Adrenal gland (tissue), 5 donors: ENCODE data around the gene PXDN.

ENCODE experiments used
- POLR2A ChIP-seq, 2 donors: fragments of 450-650 bp; IDR thresholded peaks; one replicate each; pipeline ENCODE4 v1.6.1; 2017; ENCODE audit warnings: antibody characterized with exemption in 2 of 2, mild to moderate bottlenecking in 2 of 2, moderate library complexity in 1 of 2
- TF ChIP-seq, protein P1 (sequence below), 6 experiments: fragments of 450-650 bp in 4 of 6; fragments of 200-600 bp in 2 of 6; sonication (generic) in 1 of 6; IDR thresholded peaks; 1 replicate in 5 of 6; 2 replicates in 1 of 6; pipeline versions ENCODE4 v1.5.1 to v1.8.0; 2016 to 2021; ENCODE audit warnings: antibody characterized with exemption in 6 of 6, mild to moderate bottlenecking in 2 of 6, moderate library complexity in 1 of 6
- donor health status: DM: no; HTN: no; CAD: no.

DNA sequence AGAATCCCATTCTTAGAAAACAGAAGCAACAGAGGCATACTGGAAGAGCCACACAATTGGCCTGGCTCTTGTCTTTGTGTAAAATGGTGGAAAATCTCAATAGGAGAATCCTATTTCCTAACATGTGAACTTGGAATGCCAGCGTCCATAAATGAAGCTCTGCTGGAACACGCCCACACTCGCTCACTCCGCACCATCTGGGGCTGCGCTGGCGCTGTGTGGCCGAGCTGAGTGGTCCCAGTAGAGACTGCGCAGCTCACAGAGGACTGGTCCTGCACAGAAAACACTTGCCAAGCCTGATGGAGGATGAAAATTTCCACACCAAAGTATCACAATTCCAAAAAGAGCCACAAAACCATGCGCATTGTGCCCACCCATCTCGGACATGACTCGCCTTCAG, 56.2 kb downstream of the PXDN start:
- TF ChIP-seq, protein P1, sequence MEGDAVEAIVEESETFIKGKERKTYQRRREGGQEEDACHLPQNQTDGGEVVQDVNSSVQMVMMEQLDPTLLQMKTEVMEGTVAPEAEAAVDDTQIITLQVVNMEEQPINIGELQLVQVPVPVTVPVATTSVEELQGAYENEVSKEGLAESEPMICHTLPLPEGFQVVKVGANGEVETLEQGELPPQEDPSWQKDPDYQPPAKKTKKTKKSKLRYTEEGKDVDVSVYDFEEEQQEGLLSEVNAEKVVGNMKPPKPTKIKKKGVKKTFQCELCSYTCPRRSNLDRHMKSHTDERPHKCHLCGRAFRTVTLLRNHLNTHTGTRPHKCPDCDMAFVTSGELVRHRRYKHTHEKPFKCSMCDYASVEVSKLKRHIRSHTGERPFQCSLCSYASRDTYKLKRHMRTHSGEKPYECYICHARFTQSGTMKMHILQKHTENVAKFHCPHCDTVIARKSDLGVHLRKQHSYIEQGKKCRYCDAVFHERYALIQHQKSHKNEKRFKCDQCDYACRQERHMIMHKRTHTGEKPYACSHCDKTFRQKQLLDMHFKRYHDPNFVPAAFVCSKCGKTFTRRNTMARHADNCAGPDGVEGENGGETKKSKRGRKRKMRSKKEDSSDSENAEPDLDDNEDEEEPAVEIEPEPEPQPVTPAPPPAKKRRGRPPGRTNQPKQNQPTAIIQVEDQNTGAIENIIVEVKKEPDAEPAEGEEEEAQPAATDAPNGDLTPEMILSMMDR (IDR thresholded peaks at IDR 0.05) = no peak
- no peak for TF ChIP-seq POLR2A (IDR thresholded peaks at IDR 0.05)
